Bronchial epithelial cell (primary cell): Measurements from ENCODE around the gene IDH3G. TPM values are rescaled to one million over a fixed set of nuclear protein-coding genes. Genes with fewer than 3 reads are reported as not detected.

Experiments used
- DNase-seq: peaks from one replicate; pipeline ENCODE4 v3.0.0-alpha.2; 2010; ENCODE audit warnings: low read depth
- FAIRE-seq: peaks from 2 replicates; lab custom pipeline; 2011; peaks lifted over from hg19 to GRCh38; lab: Jason Lieb, UNC
- H3K27me3 ChIP-seq: 2 replicates; pipeline ENCODE4 v1.5.1; 2011; ENCODE audit warnings: low read length; ENCODE audit not compliant: control insufficient read depth, insufficient read depth
- H3K36me3 ChIP-seq: 2 replicates; pipeline ENCODE4 v1.5.1; 2011; ENCODE audit warnings: low read length; ENCODE audit not compliant: control insufficient read depth, insufficient read depth
- H3K4me3 ChIP-seq: 2 replicates; pipeline ENCODE4 v1.5.1; 2011; ENCODE audit warnings: mild to moderate bottlenecking, low read depth, low read length, control low read depth
- total RNA-seq: library from RNA; depleted of rRNA; stranded (reverse); fragments of >200 nt; gene quantifications from 2 replicates; pipeline ENCODE4 v1.2.1, GENCODE V29; 2014
- TF ChIP-seq, protein P1 (sequence below): IDR thresholded peaks from 2 replicates; pipeline ENCODE4 v1.5.1; 2011; ENCODE audit warnings: mild to moderate bottlenecking, moderate library complexity, low read length, control low read depth, inconsistent platforms; ENCODE audit not compliant: insufficient read depth, severe bottlenecking

Gene IDH3G
- total RNA-seq, 1 donor from 2014 or later = 26.3 TPM

DNA sequence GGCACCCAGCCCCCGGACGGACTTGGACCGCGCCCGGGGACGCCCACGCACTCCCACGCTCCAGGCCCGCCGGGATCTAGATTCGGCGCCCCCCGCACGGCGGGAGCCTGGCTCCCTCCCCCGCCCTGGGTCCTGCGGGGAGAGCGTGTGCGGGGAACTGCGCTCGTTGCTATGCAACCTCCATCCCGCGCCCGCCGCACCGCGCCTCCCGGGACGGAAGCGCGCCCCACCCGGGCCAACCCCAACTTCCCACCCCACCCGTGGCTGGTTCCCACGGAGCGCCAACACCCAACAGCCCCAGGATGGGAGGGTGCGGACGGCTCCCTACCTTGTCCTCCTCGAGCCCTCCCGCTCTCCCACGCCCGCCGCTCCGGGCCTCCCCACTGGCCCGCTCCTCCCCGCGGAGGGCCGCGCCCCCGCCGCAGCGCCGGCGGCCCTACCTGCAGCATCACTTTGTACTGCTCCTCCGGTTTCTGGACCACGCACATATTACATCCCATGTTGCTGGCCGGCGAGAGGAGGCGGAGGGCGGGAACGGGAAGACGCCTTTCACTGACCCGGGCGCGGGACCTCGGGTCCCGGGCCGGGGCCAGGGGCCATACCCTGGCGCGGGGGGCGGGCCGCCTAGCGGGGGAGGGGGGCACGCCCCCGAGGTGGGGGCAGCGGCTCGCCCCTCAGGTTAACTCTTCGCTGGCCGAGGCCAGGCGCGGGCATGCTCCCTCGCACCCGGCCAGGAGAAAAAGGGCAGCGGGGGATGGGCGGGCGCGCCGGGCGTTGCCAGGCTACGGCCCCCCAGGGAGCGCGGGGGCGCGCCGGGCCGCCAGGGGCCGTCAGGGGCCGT, 35.8 kb upstream of the IDH3G start, which contains the start of gene PDZD4:
PDZD4 (minus strand) TSS at position 746 of the 841 bp plus-strand sequence; CDS start at position 500, 246 bp downstream.
- TF ChIP-seq, protein P1, sequence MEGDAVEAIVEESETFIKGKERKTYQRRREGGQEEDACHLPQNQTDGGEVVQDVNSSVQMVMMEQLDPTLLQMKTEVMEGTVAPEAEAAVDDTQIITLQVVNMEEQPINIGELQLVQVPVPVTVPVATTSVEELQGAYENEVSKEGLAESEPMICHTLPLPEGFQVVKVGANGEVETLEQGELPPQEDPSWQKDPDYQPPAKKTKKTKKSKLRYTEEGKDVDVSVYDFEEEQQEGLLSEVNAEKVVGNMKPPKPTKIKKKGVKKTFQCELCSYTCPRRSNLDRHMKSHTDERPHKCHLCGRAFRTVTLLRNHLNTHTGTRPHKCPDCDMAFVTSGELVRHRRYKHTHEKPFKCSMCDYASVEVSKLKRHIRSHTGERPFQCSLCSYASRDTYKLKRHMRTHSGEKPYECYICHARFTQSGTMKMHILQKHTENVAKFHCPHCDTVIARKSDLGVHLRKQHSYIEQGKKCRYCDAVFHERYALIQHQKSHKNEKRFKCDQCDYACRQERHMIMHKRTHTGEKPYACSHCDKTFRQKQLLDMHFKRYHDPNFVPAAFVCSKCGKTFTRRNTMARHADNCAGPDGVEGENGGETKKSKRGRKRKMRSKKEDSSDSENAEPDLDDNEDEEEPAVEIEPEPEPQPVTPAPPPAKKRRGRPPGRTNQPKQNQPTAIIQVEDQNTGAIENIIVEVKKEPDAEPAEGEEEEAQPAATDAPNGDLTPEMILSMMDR = no peak
- Histone ChIP-seq H3K4me3 (no peak within 1 kb of the TSS), H3K36me3 (no peaks in the 10 kb centered on the region), H3K27me3 (peaks cover 12% of the 10 kb centered on the region)
- FAIRE-seq (no peak), DNase-seq (no peak)

DNA sequence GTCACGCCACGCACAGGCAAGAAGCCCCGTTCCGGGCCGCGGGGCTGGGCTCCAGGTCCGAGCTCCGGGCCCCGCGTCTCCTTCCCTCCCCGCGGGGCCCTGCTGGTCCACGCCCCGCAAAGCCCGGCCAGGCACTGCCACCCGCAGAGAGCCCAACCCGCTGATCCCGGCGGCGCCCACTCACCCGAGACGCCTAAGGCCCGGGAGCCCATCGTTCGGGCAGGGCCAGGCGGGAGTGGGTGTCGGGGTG, 35.3 kb upstream of the IDH3G start:
- TF ChIP-seq, protein P1 = no peak
- FAIRE-seq (no peak), DNase-seq (no peak)
- peaks cover 12% of the 10 kb centered on the region for H3K27me3 ChIP-seq
- H3K36me3 ChIP-seq = no peaks in the 10 kb centered on the region
- H3K4me3 ChIP-seq = no peak overlapping the region

DNA sequence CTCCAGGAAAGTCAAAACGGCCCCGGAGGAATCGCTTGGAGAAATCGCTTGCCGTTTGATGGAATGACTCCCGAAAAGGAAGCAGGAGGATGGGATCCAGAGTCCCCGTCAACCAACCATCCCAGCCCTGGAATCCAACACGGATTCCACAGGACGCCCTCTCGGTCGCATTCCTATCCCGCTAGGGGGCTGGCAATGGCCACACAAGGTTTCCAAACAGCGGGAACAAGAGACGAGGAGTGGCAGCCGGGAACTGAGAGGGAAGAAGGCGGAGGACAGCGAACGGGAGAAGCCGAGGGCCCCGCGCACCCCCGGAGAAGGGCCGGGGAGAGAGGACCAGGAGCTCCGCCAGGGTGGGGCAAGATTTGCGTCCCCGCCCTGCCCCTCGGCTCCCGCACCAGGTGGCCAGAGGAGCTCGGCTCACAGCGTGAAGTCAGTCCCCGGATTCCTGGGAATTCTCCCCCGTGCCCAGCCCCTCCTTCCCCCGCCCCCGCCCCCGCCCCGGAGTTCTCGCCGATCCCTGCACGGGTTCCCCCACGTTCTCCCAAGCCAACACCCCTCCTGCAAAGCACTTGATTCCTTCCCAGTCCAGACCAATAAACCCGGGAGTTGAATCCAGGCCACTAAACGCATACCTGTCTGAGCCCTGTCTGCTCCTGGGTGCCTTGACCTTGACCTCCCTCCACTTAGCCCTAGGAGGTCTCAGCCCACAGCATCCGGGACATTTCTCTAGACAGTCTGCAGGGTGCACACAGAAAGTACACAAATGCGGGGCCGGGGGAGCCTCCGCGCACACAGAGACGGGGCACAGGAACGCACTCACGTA, 34.8 kb upstream of the IDH3G start:
- DNase-seq = no peak
- H3K36me3 ChIP-seq = no peaks in the 10 kb centered on the region
- TF ChIP-seq, protein P1 = no peak
- H3K4me3 ChIP-seq = no peak overlapping the region
- no peak for FAIRE-seq
- H3K27me3 ChIP-seq = peaks cover 12% of the 10 kb centered on the region

DNA sequence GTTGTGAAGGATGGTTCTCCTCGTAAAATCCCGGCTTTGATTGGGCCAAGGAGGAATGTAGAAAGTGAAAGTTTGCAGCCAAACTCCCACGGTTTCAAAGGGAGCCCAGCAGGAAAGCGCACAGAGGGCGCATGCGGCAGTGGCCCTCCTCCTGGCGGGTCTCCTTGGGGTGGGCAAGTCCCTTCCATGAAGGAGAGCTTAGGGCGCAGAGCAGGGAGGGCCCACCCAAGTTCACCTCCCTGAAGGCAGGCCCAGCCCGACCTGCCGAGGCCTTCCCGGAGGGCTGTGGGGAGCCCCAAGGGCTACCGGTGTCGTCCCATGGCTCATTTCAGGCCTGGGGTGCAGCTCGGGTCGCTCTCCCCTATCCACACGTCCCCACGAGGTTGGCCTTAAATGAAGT, 34.1 kb upstream of the IDH3G start:
- FAIRE-seq (no peak), DNase-seq (no peak)
- Histone ChIP-seq H3K27me3 (peaks cover 12% of the 10 kb centered on the region), H3K4me3 (no peak overlapping the region), H3K36me3 (no peaks in the 10 kb centered on the region)
- TF ChIP-seq, protein P1 = no peak

DNA sequence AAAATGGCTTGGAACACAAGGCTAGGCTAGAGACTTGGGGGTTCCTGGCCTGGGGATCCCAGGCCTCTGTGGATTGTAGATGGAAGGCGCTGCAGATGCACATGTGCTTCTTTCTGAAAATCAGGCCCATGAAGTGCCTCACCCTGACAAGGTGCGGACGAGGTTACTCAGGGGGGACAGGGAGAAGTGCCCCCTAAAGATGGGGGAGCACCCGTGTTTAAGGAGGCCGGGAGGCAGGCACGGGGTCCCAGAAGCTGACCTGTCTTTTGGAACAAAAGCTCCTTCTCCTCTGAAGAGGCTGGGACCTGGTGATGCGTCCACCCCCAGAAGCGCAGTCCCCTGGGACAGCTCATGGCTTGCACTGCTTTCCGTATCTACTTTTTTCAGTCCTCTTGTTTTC, 33.7 kb upstream of the IDH3G start:
- Histone ChIP-seq H3K4me3 (no peak overlapping the region), H3K36me3 (no peaks in the 10 kb centered on the region), H3K27me3 (peaks cover 12% of the 10 kb centered on the region)
- no peak for FAIRE-seq
- TF ChIP-seq, protein P1 = no peak
- DNase-seq = no peak
